Parathyroid adenoma (tissue), 2 donors: Measurements from ENCODE around the gene MRRF.
"Not testable (repeated sequence)": the region's sequence is repeated elsewhere in the genome, so short reads cannot be mapped to it uniquely, and the experiment has no call there.

Experiments
- H2AFZ ChIP-seq: fragments of 300-600 bp; sonication (generic); one replicate; pipeline ENCODE4 v1.7.0; 2017; ENCODE audit warnings: antibody characterized with exemption, mild to moderate bottlenecking
- H3K27ac ChIP-seq: fragments of 300-600 bp; sonication (generic); one replicate; pipeline ENCODE4 v1.7.0; 2017
- H3K27me3 ChIP-seq: fragments of 300-600 bp; sonication (generic); one replicate; pipeline ENCODE4 v1.7.0; 2017; ENCODE audit warnings: low read length; ENCODE audit not compliant: control insufficient read depth, insufficient read depth
- H3K36me3 ChIP-seq: fragments of 300-600 bp; sonication (generic); one replicate; pipeline ENCODE4 v1.7.0; 2017; ENCODE audit warnings: low read length; ENCODE audit not compliant: control insufficient read depth, insufficient read depth
- H3K4me1 ChIP-seq: fragments of 300-600 bp; sonication (generic); one replicate; pipeline ENCODE4 v1.7.0; 2017; ENCODE audit warnings: control low read depth
- H3K4me2 ChIP-seq: fragments of 300-600 bp; sonication (generic); one replicate; pipeline ENCODE4 v1.7.0; 2017; ENCODE audit warnings: low read length
- H3K4me3 ChIP-seq: fragments of 300-600 bp; sonication (generic); one replicate; pipeline ENCODE4 v1.7.0; 2017; ENCODE audit warnings: low read depth, low read length
- H3K79me2 ChIP-seq: fragments of 300-600 bp; sonication (generic); one replicate; pipeline ENCODE4 v1.7.0; 2017; ENCODE audit warnings: control low read depth
- H3K9ac ChIP-seq: fragments of 300-600 bp; sonication (generic); one replicate; pipeline ENCODE4 v1.7.0; 2017; ENCODE audit warnings: mild to moderate bottlenecking
- H3K9me3 ChIP-seq: fragments of 300-600 bp; sonication (generic); one replicate; pipeline ENCODE4 v1.7.0; 2017; ENCODE audit warnings: low read length; ENCODE audit not compliant: control insufficient read depth
- TF ChIP-seq, protein P1 (sequence below): fragments of 300-600 bp; sonication (generic); IDR thresholded peaks from one replicate; pipeline ENCODE4 v1.7.0; 2017; ENCODE audit warnings: antibody characterized with exemption, mild to moderate bottlenecking
- donor health status: primary hyperparathyroidism.

The MRRF gene

DNA sequence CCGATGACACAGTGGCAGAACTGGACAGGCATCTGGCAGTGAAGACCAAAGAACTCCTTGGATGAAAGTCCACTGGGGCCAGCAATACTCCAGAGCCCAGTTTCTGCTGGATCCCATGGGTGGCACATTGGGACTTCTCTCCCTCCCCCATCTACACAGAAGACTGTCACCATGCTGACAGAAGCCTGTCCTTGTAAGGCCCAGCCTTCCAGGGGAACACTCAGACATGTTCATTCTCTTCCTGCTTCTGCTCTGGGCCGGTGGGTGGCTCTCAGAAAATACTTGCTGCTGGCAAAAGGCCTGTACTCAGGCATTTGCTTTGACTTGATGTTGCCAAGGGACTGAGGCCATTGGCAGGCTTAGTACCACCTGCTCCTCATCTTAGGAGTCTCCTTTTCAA, 57.9 kb downstream of the MRRF start:
- Histone ChIP-seq H3K9ac (no peak overlapping the region), H3K9me3 (no peaks in the 10 kb centered on the region), H3K4me3 (no peak overlapping the region), H3K4me1 (no peaks in the 10 kb centered on the region), H3K79me2 (no peaks in the 10 kb centered on the region), H3K36me3 (no peaks in the 10 kb centered on the region), H3K27me3 (no peaks in the 10 kb centered on the region), H2AFZ (no peak overlapping the region), H3K4me2 (no peak overlapping the region), H3K27ac (no peak overlapping the region)
- TF ChIP-seq, protein P1, sequence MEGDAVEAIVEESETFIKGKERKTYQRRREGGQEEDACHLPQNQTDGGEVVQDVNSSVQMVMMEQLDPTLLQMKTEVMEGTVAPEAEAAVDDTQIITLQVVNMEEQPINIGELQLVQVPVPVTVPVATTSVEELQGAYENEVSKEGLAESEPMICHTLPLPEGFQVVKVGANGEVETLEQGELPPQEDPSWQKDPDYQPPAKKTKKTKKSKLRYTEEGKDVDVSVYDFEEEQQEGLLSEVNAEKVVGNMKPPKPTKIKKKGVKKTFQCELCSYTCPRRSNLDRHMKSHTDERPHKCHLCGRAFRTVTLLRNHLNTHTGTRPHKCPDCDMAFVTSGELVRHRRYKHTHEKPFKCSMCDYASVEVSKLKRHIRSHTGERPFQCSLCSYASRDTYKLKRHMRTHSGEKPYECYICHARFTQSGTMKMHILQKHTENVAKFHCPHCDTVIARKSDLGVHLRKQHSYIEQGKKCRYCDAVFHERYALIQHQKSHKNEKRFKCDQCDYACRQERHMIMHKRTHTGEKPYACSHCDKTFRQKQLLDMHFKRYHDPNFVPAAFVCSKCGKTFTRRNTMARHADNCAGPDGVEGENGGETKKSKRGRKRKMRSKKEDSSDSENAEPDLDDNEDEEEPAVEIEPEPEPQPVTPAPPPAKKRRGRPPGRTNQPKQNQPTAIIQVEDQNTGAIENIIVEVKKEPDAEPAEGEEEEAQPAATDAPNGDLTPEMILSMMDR, result no peak

DNA sequence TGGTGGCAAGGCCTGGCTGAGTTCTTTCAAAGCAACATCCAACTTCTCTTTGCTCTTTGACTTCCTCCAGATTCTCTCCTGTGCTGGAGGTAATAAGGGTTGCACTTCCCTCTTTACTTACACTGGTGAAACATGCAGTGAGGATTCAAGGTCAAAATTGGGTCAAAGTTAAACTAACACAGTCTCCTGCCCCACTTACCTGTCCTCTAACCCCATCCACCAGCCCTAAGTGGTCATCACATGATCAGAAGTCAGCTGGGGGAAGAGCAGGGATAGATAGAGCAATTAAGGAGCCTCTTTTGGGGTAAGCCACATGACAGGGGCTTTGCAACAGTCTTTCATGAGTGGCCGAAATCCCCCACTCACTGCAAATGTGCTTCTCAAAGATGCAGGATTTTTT, 60.0 kb downstream of the MRRF start:
- not testable (repeated sequence) for H3K79me2 ChIP-seq, H3K4me1 ChIP-seq, H3K9me3 ChIP-seq, H3K27me3 ChIP-seq, H3K36me3 ChIP-seq, H3K9ac ChIP-seq, H3K4me2 ChIP-seq, H3K27ac ChIP-seq, H2AFZ ChIP-seq, H3K4me3 ChIP-seq

DNA sequence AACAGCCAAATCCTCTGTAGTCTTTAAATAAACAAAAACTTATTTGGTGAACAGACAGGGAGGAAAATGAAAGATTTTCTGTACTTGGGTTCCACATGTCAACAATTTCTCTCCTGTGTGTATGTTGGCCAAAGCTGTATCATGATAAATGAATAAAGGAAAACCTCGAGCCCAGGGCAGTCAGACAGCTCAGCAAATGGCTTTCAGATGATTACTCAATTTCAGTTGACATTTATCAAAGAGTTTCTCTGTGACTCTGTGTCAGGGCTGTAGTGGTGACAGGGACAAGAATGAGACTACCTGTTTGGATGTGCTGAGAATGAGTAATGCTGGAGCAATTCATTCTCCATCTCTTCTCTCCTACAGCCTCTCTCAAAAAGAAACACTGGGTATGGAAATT, 60.4 kb downstream of the MRRF start:
- no peak overlapping the region for H3K9ac ChIP-seq
- H3K79me2 ChIP-seq, result no peaks in the 10 kb centered on the region
- no peak overlapping the region for H3K4me3 ChIP-seq
- TF ChIP-seq, protein P1, result no peak
- no peak overlapping the region for H3K4me2 ChIP-seq
- H3K4me1 ChIP-seq, result no peaks in the 10 kb centered on the region
- H2AFZ ChIP-seq, result no peak overlapping the region
- no peaks in the 10 kb centered on the region for H3K36me3 ChIP-seq
- no peaks in the 10 kb centered on the region for H3K27me3 ChIP-seq
- no peaks in the 10 kb centered on the region for H3K9me3 ChIP-seq
- no peak overlapping the region for H3K27ac ChIP-seq

DNA sequence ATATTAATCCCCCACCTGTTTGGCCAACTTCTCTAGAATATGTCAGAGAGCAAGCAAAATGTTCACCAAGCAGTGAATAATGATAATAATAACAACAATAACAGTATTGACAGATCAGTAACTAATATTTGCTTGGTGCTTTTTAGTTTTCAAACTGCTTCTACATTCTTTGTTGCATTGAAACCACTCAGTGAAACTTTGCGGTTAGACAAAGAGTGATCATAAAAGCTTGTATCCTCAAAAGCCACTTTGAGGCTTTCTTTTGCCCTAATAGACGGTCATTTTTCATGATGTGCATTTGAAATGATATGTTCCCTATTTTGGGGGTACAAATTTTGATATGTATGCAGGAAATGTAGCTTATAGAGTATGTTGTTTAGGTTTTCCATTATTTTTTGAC, 62.5 kb downstream of the MRRF start:
- Histone ChIP-seq H3K79me2 (no peaks in the 10 kb centered on the region), H2AFZ (no peak overlapping the region), H3K27me3 (no peaks in the 10 kb centered on the region), H3K4me3 (no peak overlapping the region), H3K4me2 (no peak overlapping the region), H3K9me3 (no peaks in the 10 kb centered on the region), H3K36me3 (no peaks in the 10 kb centered on the region), H3K27ac (no peak overlapping the region), H3K4me1 (no peaks in the 10 kb centered on the region), H3K9ac (no peak overlapping the region)
- TF ChIP-seq, protein P1, result no peak

DNA sequence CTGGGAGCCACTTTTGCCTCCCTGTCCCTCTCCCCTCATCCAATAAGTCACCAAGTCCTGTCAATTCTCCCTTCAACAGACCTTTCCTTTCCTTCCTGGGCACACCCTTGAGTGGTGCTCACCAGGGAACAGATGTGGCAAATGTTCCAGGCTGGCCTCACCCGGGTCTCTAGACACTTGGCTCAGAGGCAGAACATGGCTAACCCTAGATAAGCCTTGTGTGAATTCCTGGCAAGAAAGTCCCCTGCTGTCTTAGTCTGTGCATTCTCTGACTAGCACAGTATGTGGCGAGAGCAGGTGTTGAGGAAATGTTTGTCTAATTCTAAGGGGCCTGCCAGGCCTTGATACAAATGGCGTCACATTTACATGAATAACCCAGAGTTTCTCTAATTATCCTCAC, 64.9 kb downstream of the MRRF start:
- TF ChIP-seq, protein P1, result no peak
- Histone ChIP-seq H3K4me1 (no peaks in the 10 kb centered on the region), H3K4me2 (no peak overlapping the region), H3K4me3 (no peak overlapping the region), H3K36me3 (no peaks in the 10 kb centered on the region), H3K27ac (no peak overlapping the region), H3K9ac (no peak overlapping the region), H2AFZ (no peak overlapping the region), H3K27me3 (no peaks in the 10 kb centered on the region), H3K9me3 (no peaks in the 10 kb centered on the region), H3K79me2 (no peaks in the 10 kb centered on the region)

DNA sequence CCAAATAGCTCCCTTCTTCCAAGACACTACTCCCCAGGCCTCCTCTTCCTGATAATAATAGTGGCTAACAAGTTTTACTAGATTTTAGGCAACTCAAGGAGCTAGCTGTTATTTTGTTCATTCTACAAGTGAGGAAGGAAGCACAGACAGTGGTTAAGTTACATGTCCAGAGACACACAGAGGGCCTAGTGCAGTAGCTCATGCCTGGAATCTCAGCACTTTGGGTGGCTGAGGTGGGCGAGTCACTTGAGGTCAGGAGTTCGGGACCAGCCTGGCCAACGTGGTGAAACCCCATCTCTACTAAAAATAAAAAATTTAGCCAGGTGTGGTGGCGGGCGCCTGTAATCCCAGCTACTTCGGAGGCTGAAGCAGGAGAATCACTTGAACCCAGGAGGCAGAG, 65.8 kb downstream of the MRRF start:
- H3K4me3 ChIP-seq, H3K27me3 ChIP-seq, H2AFZ ChIP-seq, H3K27ac ChIP-seq, H3K9ac ChIP-seq, H3K4me1 ChIP-seq, H3K36me3 ChIP-seq, H3K79me2 ChIP-seq, H3K4me2 ChIP-seq, H3K9me3 ChIP-seq: not testable (repeated sequence)
